Upper lobe of left lung (tissue), 4 donors: ENCODE data around the gene ZNF524.

Experiments used
- POLR2A ChIP-seq, 4 donors: fragments of 450-650 bp; IDR thresholded peaks; one replicate each; pipeline ENCODE4 v1.5.1; 2016 to 2017; ENCODE audit warnings: antibody characterized with exemption in 4 of 4, mild to moderate bottlenecking in 2 of 4
- TF ChIP-seq, protein P1 (sequence below), 6 experiments: fragments of 450-650 bp in 4 of 6; fragments of 200-600 bp in 2 of 6; sonication (generic) in 2 of 6; IDR thresholded peaks; one replicate each; pipeline ENCODE4 v1.5.1; 2016 to 2019; ENCODE audit warnings: antibody characterized with exemption in 6 of 6

DNA sequence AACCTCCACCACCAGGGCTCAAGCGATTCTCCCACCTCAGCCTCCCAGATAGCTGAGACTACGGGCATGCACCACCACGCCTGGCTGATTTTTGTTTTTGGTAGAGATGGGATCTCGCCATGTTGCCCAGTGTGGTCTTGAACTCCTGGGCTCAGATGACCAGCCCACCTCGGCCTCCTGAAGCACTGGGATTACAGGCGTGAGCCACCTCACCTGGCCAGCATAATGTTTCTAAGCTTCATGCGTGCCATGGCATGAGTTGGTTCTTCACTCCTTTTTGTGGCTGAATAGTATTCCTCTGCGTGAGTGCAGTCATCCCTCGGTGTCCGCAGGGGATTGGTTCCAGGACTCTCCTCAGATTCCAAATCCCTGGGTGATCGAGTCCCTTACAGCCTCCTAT is 15.2 kb upstream of the ZNF524 start:
- TF ChIP-seq POLR2A (IDR thresholded peaks at IDR 0.05), result no peak
- TF ChIP-seq, protein P1, sequence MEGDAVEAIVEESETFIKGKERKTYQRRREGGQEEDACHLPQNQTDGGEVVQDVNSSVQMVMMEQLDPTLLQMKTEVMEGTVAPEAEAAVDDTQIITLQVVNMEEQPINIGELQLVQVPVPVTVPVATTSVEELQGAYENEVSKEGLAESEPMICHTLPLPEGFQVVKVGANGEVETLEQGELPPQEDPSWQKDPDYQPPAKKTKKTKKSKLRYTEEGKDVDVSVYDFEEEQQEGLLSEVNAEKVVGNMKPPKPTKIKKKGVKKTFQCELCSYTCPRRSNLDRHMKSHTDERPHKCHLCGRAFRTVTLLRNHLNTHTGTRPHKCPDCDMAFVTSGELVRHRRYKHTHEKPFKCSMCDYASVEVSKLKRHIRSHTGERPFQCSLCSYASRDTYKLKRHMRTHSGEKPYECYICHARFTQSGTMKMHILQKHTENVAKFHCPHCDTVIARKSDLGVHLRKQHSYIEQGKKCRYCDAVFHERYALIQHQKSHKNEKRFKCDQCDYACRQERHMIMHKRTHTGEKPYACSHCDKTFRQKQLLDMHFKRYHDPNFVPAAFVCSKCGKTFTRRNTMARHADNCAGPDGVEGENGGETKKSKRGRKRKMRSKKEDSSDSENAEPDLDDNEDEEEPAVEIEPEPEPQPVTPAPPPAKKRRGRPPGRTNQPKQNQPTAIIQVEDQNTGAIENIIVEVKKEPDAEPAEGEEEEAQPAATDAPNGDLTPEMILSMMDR (IDR thresholded peaks at IDR 0.05), result no peak
